H1 (cell line): ENCODE data around the gene SLC9B2. TPM values are rescaled to one million over a fixed set of nuclear protein-coding genes. Genes with fewer than 3 reads are reported as not detected.

Source experiments
- CTCF ChIA-PET: fragments of 300-600 bp; sonication (Branson Sonifier 250); formaldehyde crosslinking; loops from one replicate; lab custom pipeline; 2021; ENCODE audit not compliant: partially characterized antibody; lab: Charles Lee
- POLR2A ChIA-PET: fragments of 300-600 bp; sonication (Branson Sonifier 250); formaldehyde crosslinking; loops from one replicate; lab custom pipeline; 2021; ENCODE audit warnings: inconsistent platforms; ENCODE audit not compliant: partially characterized antibody; lab: Charles Lee
- DNase-seq, 2 experiments: peaks; one replicate each; pipeline versions ENCODE4 v3.0.0 to v3.0.0-alpha.2; 2010 to 2022; ENCODE audit warnings: low spot score in 2 of 2, low read depth in 1 of 2, mixed read lengths in 1 of 2
- FAIRE-seq: peaks from 2 replicates; lab custom pipeline; 2011; peaks lifted over from hg19 to GRCh38; lab: Jason Lieb, UNC
- H2AFZ ChIP-seq: 2 replicates; pipeline ENCODE4 v1.8.1; 2012; ENCODE audit warnings: low read length, inconsistent platforms
- H2AK5ac ChIP-seq: 2 replicates; pipeline ENCODE4 v1.6.1; 2013; ENCODE audit warnings: low read depth, low read length
- H2BK120ac ChIP-seq: replicated peaks from 2 replicates; pipeline ENCODE3; 2013; ENCODE audit warnings: low read depth, low read length, inconsistent platforms
- H2BK12ac ChIP-seq: 2 replicates; pipeline ENCODE4 v1.6.1; 2013; ENCODE audit warnings: low read depth, low read length
- H2BK15ac ChIP-seq: 2 replicates; pipeline ENCODE4 v1.6.1; 2013; ENCODE audit warnings: low read length
- H2BK20ac ChIP-seq: 2 replicates; pipeline ENCODE4 v1.6.1; 2013; ENCODE audit warnings: low read length
- H2BK5ac ChIP-seq: 2 replicates; pipeline ENCODE4 v1.6.1; 2013; ENCODE audit warnings: low read depth, low read length
- H3K14ac ChIP-seq: 2 replicates; pipeline ENCODE4 v1.6.1; 2013; ENCODE audit warnings: inconsistent platforms; ENCODE audit not compliant: insufficient read length
- H3K18ac ChIP-seq: 2 replicates; pipeline ENCODE4 v1.6.1; 2013; ENCODE audit warnings: low read length; ENCODE audit errors: extremely low read depth
- H3K23ac ChIP-seq: 2 replicates; pipeline ENCODE4 v1.6.1; 2013; ENCODE audit warnings: inconsistent platforms; ENCODE audit not compliant: insufficient read length
- H3K23me2 ChIP-seq: 2 replicates; pipeline ENCODE4 v1.6.1; 2013; ENCODE audit warnings: low read depth, low read length
- H3K27ac ChIP-seq: 2 replicates; pipeline ENCODE4 v1.6.1; 2011; ENCODE audit warnings: low read depth, low read length, inconsistent platforms
- H3K27me3 ChIP-seq, 4 experiments: replicated peaks in 1 of 4; 1 replicate in 1 of 4; 2 replicates in 3 of 4; pipeline versions ENCODE4 v1.6.1 to v1.8.1; 2011 to 2013; ENCODE audit warnings: low read length in 3 of 4, mild to moderate bottlenecking in 3 of 4, inconsistent platforms in 2 of 4, mixed read lengths in 2 of 4, moderate library complexity in 1 of 4; ENCODE audit not compliant: control insufficient read depth in 3 of 4, insufficient read depth in 3 of 4; ENCODE audit errors: extremely low read depth in 1 of 4
- H3K36me3 ChIP-seq, 4 experiments: 2 replicates each; pipeline versions ENCODE4 v1.6.1 to v1.8.1; 2011 to 2013; ENCODE audit warnings: mild to moderate bottlenecking in 4 of 4, low read length in 3 of 4, moderate library complexity in 2 of 4, control low read depth in 1 of 4, inconsistent platforms in 1 of 4; ENCODE audit not compliant: insufficient read depth in 4 of 4, control insufficient read depth in 2 of 4
- H3K4ac ChIP-seq: replicated peaks from 2 replicates; pipeline ENCODE3; 2013; ENCODE audit warnings: low read length, low read depth, mixed read lengths, inconsistent platforms; ENCODE audit not compliant: insufficient read length
- H3K4me1 ChIP-seq, 4 experiments: replicated peaks in 1 of 4; 1 replicate in 1 of 4; 2 replicates in 3 of 4; pipeline versions ENCODE4 v1.6.1 to v1.8.1; 2011 to 2013; ENCODE audit warnings: low read length in 3 of 4, inconsistent platforms in 2 of 4, mixed read lengths in 1 of 4; ENCODE audit not compliant: insufficient read depth in 4 of 4, control insufficient read depth in 3 of 4
- H3K4me2 ChIP-seq, 2 experiments: 2 replicates each; pipeline versions ENCODE4 v1.6.1 to v1.8.1; 2011 to 2013; ENCODE audit warnings: low read depth in 2 of 2, low read length in 2 of 2, control low read depth in 1 of 2, inconsistent platforms in 1 of 2, mild to moderate bottlenecking in 1 of 2; ENCODE audit not compliant: insufficient read depth in 1 of 2
- H3K4me3 ChIP-seq, 4 experiments: fragments of 200-600, 300-600 bp in 1 of 4; sonication (generic), shearing (Covaris generic), sonication (Bioruptor Twin) in 1 of 4; 2 replicates each; pipeline versions ENCODE4 v1.5.1 to v1.8.1; 2011 to 2016; ENCODE audit warnings: low read length in 4 of 4, low read depth in 3 of 4, control low read depth in 2 of 4, inconsistent platforms in 2 of 4, mild to moderate bottlenecking in 2 of 4, mixed read lengths in 1 of 4, moderate library complexity in 1 of 4; ENCODE audit not compliant: insufficient read depth in 2 of 4; ENCODE audit errors: extremely low read depth in 1 of 4
- H3K56ac ChIP-seq: replicated peaks from 2 replicates; pipeline ENCODE3; 2013; ENCODE audit warnings: low read depth, mild to moderate bottlenecking, mixed read lengths, low read length, inconsistent platforms; ENCODE audit not compliant: insufficient read length
- H3K79me1 ChIP-seq: 2 replicates; pipeline ENCODE4 v1.6.1; 2013; ENCODE audit warnings: low read depth, low read length, control low read depth
- H3K79me2 ChIP-seq, 2 experiments: 2 replicates each; pipeline versions ENCODE4 v1.6.1 to v1.8.1; 2012 to 2013; ENCODE audit warnings: low read length in 2 of 2, mild to moderate bottlenecking in 2 of 2, inconsistent platforms in 1 of 2; ENCODE audit not compliant: insufficient read depth in 2 of 2, control insufficient read depth in 1 of 2
- H3K9ac ChIP-seq, 4 experiments: replicated peaks in 1 of 4; 1 replicate in 1 of 4; 2 replicates in 3 of 4; pipeline versions ENCODE4 v1.6.1 to v1.8.1; 2011 to 2013; ENCODE audit warnings: low read depth in 3 of 4, low read length in 3 of 4, control low read depth in 2 of 4, mild to moderate bottlenecking in 2 of 4, moderate library complexity in 2 of 4, inconsistent platforms in 1 of 4; ENCODE audit errors: extremely low read depth in 1 of 4
- H3K9me3 ChIP-seq, 2 experiments: 2 replicates each; pipeline versions ENCODE4 v1.6.1 to v1.8.1; 2012 to 2013; ENCODE audit warnings: mild to moderate bottlenecking in 2 of 2, moderate library complexity in 2 of 2, control low read depth in 1 of 2, inconsistent platforms in 1 of 2, low read depth in 1 of 2, low read length in 1 of 2, mixed read lengths in 1 of 2; ENCODE audit not compliant: insufficient read depth in 2 of 2
- H4K20me1 ChIP-seq, 2 experiments: replicated peaks in 1 of 2; 2 replicates each; pipeline versions ENCODE3 to v1.8.1; 2011 to 2013; ENCODE audit warnings: inconsistent platforms in 2 of 2, low read length in 2 of 2, mild to moderate bottlenecking in 1 of 2; ENCODE audit not compliant: insufficient read depth in 2 of 2, control insufficient read depth in 1 of 2
- H4K5ac ChIP-seq: 2 replicates; pipeline ENCODE4 v1.6.1; 2013; ENCODE audit warnings: low read length, low read depth, mixed read lengths, inconsistent platforms; ENCODE audit not compliant: insufficient read length
- H4K8ac ChIP-seq: 2 replicates; pipeline ENCODE4 v1.8.0; 2013; ENCODE audit warnings: mild to moderate bottlenecking, moderate library complexity, low read length, inconsistent platforms; ENCODE audit not compliant: insufficient read depth; ENCODE audit errors: extremely low read depth
- H4K91ac ChIP-seq: replicated peaks from 2 replicates; pipeline ENCODE3; 2013; ENCODE audit warnings: low read length, mixed read lengths, inconsistent platforms; ENCODE audit not compliant: insufficient read length
- BCL11A ChIP-seq, 2 experiments: IDR thresholded peaks; one replicate each; pipeline ENCODE4 v1.6.1; 2011; ENCODE audit warnings: low read depth in 2 of 2, low read length in 2 of 2, mild to moderate bottlenecking in 2 of 2
- EZH2 ChIP-seq: fragments of 200-600 bp; sonication (generic); IDR thresholded peaks from 2 replicates; pipeline ENCODE4 v1.7.1; 2012; ENCODE audit warnings: low read depth, mild to moderate bottlenecking, moderate library complexity, low read length, inconsistent platforms; ENCODE audit not compliant: severe bottlenecking
- JUN ChIP-seq: IDR thresholded peaks from 2 replicates; pipeline ENCODE4 v1.6.1; 2011; ENCODE audit warnings: low read depth, mild to moderate bottlenecking, improper control_type of control experiment, low read length
- TEAD4 ChIP-seq: IDR thresholded peaks from 2 replicates; pipeline ENCODE4 v1.6.1; 2012; ENCODE audit warnings: low read depth, low read length, inconsistent platforms, mixed read lengths
- WGBS, 2 experiments: shearing (Covaris generic) in 1 of 2; methylation state at CpG; one replicate each; pipeline versions ENCODE4 v1.1.6 to v1.1.7; 2013 to 2015; ENCODE audit warnings: low lambda C conversion rate in 2 of 2, mixed read lengths in 2 of 2, inconsistent platforms in 1 of 2, low coverage in 1 of 2, missing lambda C conversion rate in 1 of 2; ENCODE audit not compliant: insufficient replicate concordance in 2 of 2, insufficient coverage in 1 of 2, insufficient read length in 1 of 2; ENCODE audit errors: extremely low coverage in 1 of 2, missing lambda C conversion rate in 1 of 2; 5-methylcytosine and 5-hydroxymethylcytosine counted together
- polyA plus RNA-seq, 7 experiments: library from polyadenylated mRNA; depleted of rRNA in 3 of 7; stranded (reverse) in 5 of 7; unstranded in 2 of 7; fragments of >200 nt in 5 of 7; fragments of 200-250 nt in 2 of 7; gene quantifications; 1 replicate in 5 of 7; 2 replicates in 1 of 7; 4 replicates in 1 of 7; pipeline versions ENCODE4 v1.2.1 to v1.2.3, GENCODE V29; 2011 to 2013; ENCODE audit warnings: missing spikeins in 2 of 7, mixed read lengths in 2 of 7
- total RNA-seq: library from RNA; stranded (reverse); fragmentation: NEBNext Ultra II Directional; extraction: Animal tissue kit (Norgen Biotek cat#: 25700); gene quantifications from 2 replicates; pipeline ENCODE4 v1.2.1, GENCODE V29; 2021

The SLC9B2 gene
- total and polyA plus RNA-seq, 2 of the 8 experiments (the other 6 are each of a cell fraction or from before 2014, with no cell fraction given): 3.2 to 5.2 TPM

- POLR2A ChIA-PET: interaction anchor here (1.0 kb wide), 1 partner anchor 16 kb away, joined by 4 read pairs; no protein-coding TSS in a partner anchor
- FAIRE-seq: no peak
- peaks cover 0 to 3% (median under 1%) of the 10 kb centered on the region in 4 experiments; a peak in 2 of 7 replicates for H3K4me1 ChIP-seq
- no peak overlapping the region for H2BK12ac ChIP-seq
- H4K91ac ChIP-seq: no peak overlapping the region
- no peak overlapping the region for H3K23ac ChIP-seq
- 92% methylated on average over 1 of the region's 1 CpG; no CpG with 5 or more reads in 1 of the 2 experiments for WGBS, 2 experiments
- no peak overlapping the region for H3K9ac ChIP-seq
- H3K9me3 ChIP-seq: no peaks in the 10 kb centered on the region
- H2BK20ac ChIP-seq: no peak overlapping the region
- no peak overlapping the region for H3K27ac ChIP-seq
- no peak overlapping the region for H2AK5ac ChIP-seq
- H3K27me3 ChIP-seq: peaks cover 0 to 15% (median 13%) of the 10 kb centered on the region in 4 experiments; a peak in 4 of 7 replicates
- H3K56ac ChIP-seq: no peak overlapping the region
- H3K36me3 ChIP-seq: peaks cover 0 to 8% (median 0%) of the 10 kb centered on the region in 4 experiments; a peak in 1 of 8 replicates
- CTCF ChIA-PET: interaction anchor here (1.3 to 6.6 kb wide), 3 partner anchors 10 to 21 kb away, joined by 3 to 47 read pairs (median 6); partner anchors contain the start of gene BDH2
- H3K18ac ChIP-seq: no peak overlapping the region
- no peak overlapping the region for H3K4me3 ChIP-seq
- H3K4me2 ChIP-seq: no peak overlapping the region
- H2BK120ac ChIP-seq: no peak overlapping the region
- no peak overlapping the region for H3K4ac ChIP-seq
- H2BK5ac ChIP-seq: no peak overlapping the region
- no peak overlapping the region for H4K8ac ChIP-seq
- no peak overlapping the region for H3K14ac ChIP-seq
- no peak overlapping the region for H2BK15ac ChIP-seq
- no peaks in the 10 kb centered on the region for H3K79me1 ChIP-seq
- H3K79me2 ChIP-seq: no peaks in the 10 kb centered on the region
- DNase-seq: no peak
- H4K20me1 ChIP-seq: peaks cover 0 to 2% of the 10 kb centered on the region in 2 experiments
- no peak overlapping the region for H4K5ac ChIP-seq
- peaks cover 3% of the 10 kb centered on the region; the same call in 1 of the 2 replicates for H3K23me2 ChIP-seq
- H2AFZ ChIP-seq: no peak overlapping the region
- TF ChIP-seq EZH2 (no peak), JUN (no peak), TEAD4 (no peak), BCL11A (IDR thresholded peaks at IDR 0.05; ENCODE audit: low read depth in 2 of 2, low read length in 2 of 2) (no peak)
These were observed 3.1 kb upstream of the SLC9B2 start for GRCh38 chr4:103079621-103080020.
